Ecto neural progenitor cell (in vitro differentiated cells): ENCODE measurements around the gene DUOX2.
"Not testable (repeated sequence)": the region's sequence is repeated elsewhere in the genome, so short reads cannot be mapped to it uniquely, and the experiment has no call there.

Experiments used
- DNase-seq: peaks from one replicate; pipeline ENCODE4 v3.0.0-alpha.2; 2018; ENCODE audit warnings: low spot score

The DUOX2 gene

GRCh38 chr15:45073602-45074001 lies 40.4 kb downstream of the DUOX2 start:
- not testable (repeated sequence) for DNase-seq

- DNase-seq, result not testable (repeated sequence)
These were observed 44.0 kb downstream of the DUOX2 start for GRCh38 chr15:45069942-45070360.

GRCh38 chr15:45064386-45064785 lies 49.6 kb downstream of the DUOX2 start:
- DNase-seq, result no peak

GRCh38 chr15:45062301-45062700 lies 51.7 kb downstream of the DUOX2 start:
- DNase-seq, result not testable (repeated sequence)

GRCh38 chr15:45058690-45059675 lies 55.0 kb downstream of the DUOX2 start:
- DNase-seq, result not testable (repeated sequence)

GRCh38 chr15:45052676-45053075 lies 61.3 kb downstream of the DUOX2 start:
- DNase-seq, result not testable (repeated sequence)

- no peak for DNase-seq
These were observed 63.4 kb downstream of the DUOX2 start for GRCh38 chr15:45050587-45050986.

GRCh38 chr15:45048794-45049631 lies 65.0 kb downstream of the DUOX2 start:
- no peak for DNase-seq

GRCh38 chr15:45048449-45048793 lies 65.6 kb downstream of the DUOX2 start:
- DNase-seq, result not testable (repeated sequence)

GRCh38 chr15:45044270-45044669 lies 69.7 kb downstream of the DUOX2 start:
- DNase-seq, result not testable (repeated sequence)

GRCh38 chr15:45042859-45043258 lies 71.1 kb downstream of the DUOX2 start:
- not testable (repeated sequence) for DNase-seq
